ENCODE measurements around the gene RTP4.

DNA sequence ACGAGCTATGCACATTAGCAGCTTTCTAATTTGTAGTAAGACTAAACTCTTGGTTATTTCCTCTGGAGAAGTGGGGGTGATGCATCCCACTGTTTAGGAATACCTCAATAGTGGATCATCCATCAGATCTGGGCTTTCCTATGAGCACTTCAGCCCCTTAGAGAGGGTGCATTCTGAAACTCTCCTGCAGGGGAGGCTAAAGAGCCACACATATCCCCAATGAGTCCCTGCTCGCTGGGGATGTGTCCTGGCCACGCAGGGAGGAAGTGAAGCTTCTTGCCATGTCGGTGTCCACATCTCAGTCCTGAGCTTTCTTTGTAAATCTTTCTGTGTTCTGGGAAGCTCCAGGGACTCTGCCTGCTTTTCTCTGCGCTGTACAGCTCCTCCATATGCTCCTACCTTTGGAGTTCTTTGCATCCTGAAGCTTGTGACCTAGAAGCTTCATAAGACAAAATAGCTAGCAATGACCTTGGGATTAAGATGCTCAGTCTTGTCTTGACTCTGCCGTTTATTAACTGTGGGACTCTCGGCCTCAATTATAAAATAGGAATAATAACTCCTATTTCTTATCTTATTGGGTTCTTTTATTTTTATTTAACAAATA is 48.4 kb upstream of the RTP4 start:
- TF ChIP-seq YY1 (IDR thresholded peaks at IDR 0.05; ENCODE audit: insufficient read depth, insufficient read length) (no peak), SUZ12 (IDR thresholded peaks at IDR 0.05; ENCODE audit: extremely low read depth, insufficient read depth, insufficient read length) (no peak)

Data from NT2/D1 (cell line).